Neural cell (in vitro differentiated cells): ENCODE measurements around the gene NATD1. TPM values are rescaled to one million over a fixed set of nuclear protein-coding genes. Genes with fewer than 3 reads are reported as not detected.

ENCODE experiments used
- H2AFZ ChIP-seq: fragments of 200-600, 300-800 bp; sonication (generic), shearing (Covaris generic); 2 replicates; pipeline ENCODE4 v1.6.0; 2014; ENCODE audit warnings: low read depth, mild to moderate bottlenecking, antibody characterized with exemption, low read length, moderate library complexity
- H3F3A ChIP-seq: fragments of 200-600 bp; shearing (Covaris generic); 2 replicates; pipeline ENCODE4 v1.6.1; 2016; ENCODE audit warnings: mild to moderate bottlenecking, moderate library complexity, mixed read lengths, antibody characterized with exemption, low read length; ENCODE audit not compliant: insufficient read depth, poor library complexity, severe bottlenecking
- H3K27ac ChIP-seq: fragments of 200-600, 300-800 bp; sonication (generic), shearing (Covaris generic); 2 replicates; pipeline ENCODE4 v1.5.1; 2014; ENCODE audit warnings: mild to moderate bottlenecking, low read length, moderate library complexity
- H3K27me3 ChIP-seq: fragments of 300-800, 200-600 bp; sonication (generic), shearing (Covaris generic); 2 replicates; pipeline ENCODE4 v1.6.0; 2014; ENCODE audit warnings: mild to moderate bottlenecking, low read depth, low read length, moderate library complexity; ENCODE audit not compliant: insufficient read depth
- H3K36me3 ChIP-seq: fragments of 300-800, 200-600 bp; sonication (generic), shearing (Covaris generic); 2 replicates; pipeline ENCODE4 v1.5.1; 2014; ENCODE audit warnings: mild to moderate bottlenecking, antibody characterized with exemption, low read length, moderate library complexity; ENCODE audit not compliant: insufficient read depth
- H3K4me2 ChIP-seq: fragments of 300-800, 200-600 bp; sonication (generic), shearing (Covaris generic); 2 replicates; pipeline ENCODE4 v1.6.0; 2014; ENCODE audit warnings: mild to moderate bottlenecking, low read length
- H3K4me3 ChIP-seq: fragments of 300-800, 200-600 bp; sonication (generic), shearing (Covaris generic); 2 replicates; pipeline ENCODE4 v1.5.1; 2014; ENCODE audit warnings: mild to moderate bottlenecking, low read length, moderate library complexity
- H3K79me2 ChIP-seq: fragments of 200-600 bp; shearing (Covaris generic); replicated peaks from 2 replicates; pipeline ENCODE4 v1.6.0; 2014; ENCODE audit warnings: mild to moderate bottlenecking, low read length, moderate library complexity; ENCODE audit not compliant: insufficient read depth
- H3K9ac ChIP-seq: fragments of 300-800, 200-600 bp; sonication (generic), shearing (Covaris generic); 2 replicates; pipeline ENCODE4 v1.6.1; 2016; ENCODE audit warnings: mild to moderate bottlenecking, low read length, mixed read lengths
- H3K9me2 ChIP-seq: fragments of 200-600 bp; shearing (Covaris generic); 2 replicates; pipeline ENCODE4 v1.6.1; 2016; ENCODE audit warnings: mild to moderate bottlenecking, low read length, mixed read lengths; ENCODE audit not compliant: insufficient read depth
- H3K9me3 ChIP-seq: fragments of 200-600, 300-800 bp; sonication (generic), shearing (Covaris generic); 2 replicates; pipeline ENCODE4 v1.6.1; 2016; ENCODE audit warnings: mild to moderate bottlenecking, mixed run types, low read length, moderate library complexity, mixed read lengths
- H4K20me1 ChIP-seq: fragments of 200-600 bp; shearing (Covaris generic); 2 replicates; pipeline ENCODE4 v1.6.1; 2016; ENCODE audit warnings: mild to moderate bottlenecking, mixed run types; ENCODE audit not compliant: insufficient read depth
- EP300 ChIP-seq: fragments of 450-650 bp; conservative IDR thresholded peaks from 2 replicates; pipeline ENCODE4 v1.6.1; 2014; ENCODE audit warnings: antibody characterized with exemption, mild to moderate bottlenecking, moderate library complexity; ENCODE audit not compliant: poor library complexity, severe bottlenecking
- EZH2 ChIP-seq: fragments of 200-600, 300-800 bp; shearing (Covaris generic), sonication (generic); IDR thresholded peaks from 2 replicates; pipeline ENCODE4 v1.6.1; 2014; ENCODE audit warnings: antibody characterized with exemption, low read length, borderline replicate concordance, mild to moderate bottlenecking; ENCODE audit not compliant: insufficient read depth, poor library complexity, severe bottlenecking
- MXI1 ChIP-seq: fragments of 450-650 bp; conservative IDR thresholded peaks from 2 replicates; pipeline ENCODE4 v1.6.1; 2014; ENCODE audit warnings: antibody characterized with exemption, mild to moderate bottlenecking; ENCODE audit not compliant: poor library complexity, severe bottlenecking
- POLR2AphosphoS5 ChIP-seq: IDR thresholded peaks from 2 replicates; pipeline ENCODE4 v1.6.1; 2012
- RAD21 ChIP-seq: fragments of 450-650 bp; conservative IDR thresholded peaks from 2 replicates; pipeline ENCODE4 v1.6.1; 2014; ENCODE audit warnings: antibody characterized with exemption, mild to moderate bottlenecking, moderate library complexity
- SMC3 ChIP-seq: fragments of 450-650 bp; conservative IDR thresholded peaks from 2 replicates; pipeline ENCODE4 v1.6.1; 2014; ENCODE audit warnings: antibody characterized with exemption, mild to moderate bottlenecking, moderate library complexity; ENCODE audit not compliant: poor library complexity
- TAF1 ChIP-seq: IDR thresholded peaks from 2 replicates; pipeline ENCODE4 v1.6.1; 2012; ENCODE audit warnings: low read depth
- polyA plus RNA-seq: library from polyadenylated mRNA; depleted of rRNA; stranded (reverse); fragments of >200 nt; gene quantifications from 2 replicates; pipeline ENCODE4 v1.2.3, GENCODE V29; 2014
- TF ChIP-seq, protein P1 (sequence below): IDR thresholded peaks from 2 replicates; pipeline ENCODE4 v1.6.1; 2012; ENCODE audit warnings: borderline replicate concordance
- TF ChIP-seq, protein P2 (sequence below): fragments of 450-650 bp; IDR thresholded peaks from 2 replicates; pipeline ENCODE4 v1.5.1; 2014; ENCODE audit warnings: antibody characterized with exemption, mild to moderate bottlenecking, moderate library complexity; ENCODE audit not compliant: poor library complexity, severe bottlenecking

The NATD1 gene
- polyA plus RNA-seq, 1 donor from 2014 or later, result 2.8 TPM

DNA sequence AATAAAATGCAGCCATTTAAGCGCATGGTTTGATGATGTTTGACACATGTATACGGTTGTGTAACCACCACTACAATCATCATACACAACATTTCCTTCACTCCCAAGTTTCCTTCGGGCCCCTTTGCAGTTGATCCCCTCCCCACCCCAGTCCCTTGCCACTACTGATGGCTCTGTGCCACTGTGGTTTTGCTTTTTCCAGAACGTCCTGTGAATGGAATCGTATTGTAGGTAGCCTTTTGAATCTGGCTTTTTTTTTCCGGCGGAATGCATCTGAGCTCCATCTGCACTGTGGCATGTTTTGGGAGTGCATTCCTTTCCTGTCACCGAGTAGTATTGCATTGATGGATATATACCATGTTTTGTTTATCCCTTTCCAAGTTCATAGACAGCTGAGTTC lies 16.2 kb upstream of the NATD1 start:
- no peaks in the 10 kb centered on the region for H3K27me3 ChIP-seq
- no peak overlapping the region for H3K27ac ChIP-seq
- TF ChIP-seq TAF1 (no peak), EZH2 (no peak), MXI1 (no peak), RAD21 (no peak), EP300 (no peak), POLR2AphosphoS5 (no peak), SMC3 (no peak)
- TF ChIP-seq, protein P1, sequence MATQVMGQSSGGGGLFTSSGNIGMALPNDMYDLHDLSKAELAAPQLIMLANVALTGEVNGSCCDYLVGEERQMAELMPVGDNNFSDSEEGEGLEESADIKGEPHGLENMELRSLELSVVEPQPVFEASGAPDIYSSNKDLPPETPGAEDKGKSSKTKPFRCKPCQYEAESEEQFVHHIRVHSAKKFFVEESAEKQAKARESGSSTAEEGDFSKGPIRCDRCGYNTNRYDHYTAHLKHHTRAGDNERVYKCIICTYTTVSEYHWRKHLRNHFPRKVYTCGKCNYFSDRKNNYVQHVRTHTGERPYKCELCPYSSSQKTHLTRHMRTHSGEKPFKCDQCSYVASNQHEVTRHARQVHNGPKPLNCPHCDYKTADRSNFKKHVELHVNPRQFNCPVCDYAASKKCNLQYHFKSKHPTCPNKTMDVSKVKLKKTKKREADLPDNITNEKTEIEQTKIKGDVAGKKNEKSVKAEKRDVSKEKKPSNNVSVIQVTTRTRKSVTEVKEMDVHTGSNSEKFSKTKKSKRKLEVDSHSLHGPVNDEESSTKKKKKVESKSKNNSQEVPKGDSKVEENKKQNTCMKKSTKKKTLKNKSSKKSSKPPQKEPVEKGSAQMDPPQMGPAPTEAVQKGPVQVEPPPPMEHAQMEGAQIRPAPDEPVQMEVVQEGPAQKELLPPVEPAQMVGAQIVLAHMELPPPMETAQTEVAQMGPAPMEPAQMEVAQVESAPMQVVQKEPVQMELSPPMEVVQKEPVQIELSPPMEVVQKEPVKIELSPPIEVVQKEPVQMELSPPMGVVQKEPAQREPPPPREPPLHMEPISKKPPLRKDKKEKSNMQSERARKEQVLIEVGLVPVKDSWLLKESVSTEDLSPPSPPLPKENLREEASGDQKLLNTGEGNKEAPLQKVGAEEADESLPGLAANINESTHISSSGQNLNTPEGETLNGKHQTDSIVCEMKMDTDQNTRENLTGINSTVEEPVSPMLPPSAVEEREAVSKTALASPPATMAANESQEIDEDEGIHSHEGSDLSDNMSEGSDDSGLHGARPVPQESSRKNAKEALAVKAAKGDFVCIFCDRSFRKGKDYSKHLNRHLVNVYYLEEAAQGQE, result no peak
- TF ChIP-seq, protein P2, sequence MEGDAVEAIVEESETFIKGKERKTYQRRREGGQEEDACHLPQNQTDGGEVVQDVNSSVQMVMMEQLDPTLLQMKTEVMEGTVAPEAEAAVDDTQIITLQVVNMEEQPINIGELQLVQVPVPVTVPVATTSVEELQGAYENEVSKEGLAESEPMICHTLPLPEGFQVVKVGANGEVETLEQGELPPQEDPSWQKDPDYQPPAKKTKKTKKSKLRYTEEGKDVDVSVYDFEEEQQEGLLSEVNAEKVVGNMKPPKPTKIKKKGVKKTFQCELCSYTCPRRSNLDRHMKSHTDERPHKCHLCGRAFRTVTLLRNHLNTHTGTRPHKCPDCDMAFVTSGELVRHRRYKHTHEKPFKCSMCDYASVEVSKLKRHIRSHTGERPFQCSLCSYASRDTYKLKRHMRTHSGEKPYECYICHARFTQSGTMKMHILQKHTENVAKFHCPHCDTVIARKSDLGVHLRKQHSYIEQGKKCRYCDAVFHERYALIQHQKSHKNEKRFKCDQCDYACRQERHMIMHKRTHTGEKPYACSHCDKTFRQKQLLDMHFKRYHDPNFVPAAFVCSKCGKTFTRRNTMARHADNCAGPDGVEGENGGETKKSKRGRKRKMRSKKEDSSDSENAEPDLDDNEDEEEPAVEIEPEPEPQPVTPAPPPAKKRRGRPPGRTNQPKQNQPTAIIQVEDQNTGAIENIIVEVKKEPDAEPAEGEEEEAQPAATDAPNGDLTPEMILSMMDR, result no peak
- no peak overlapping the region for H3K4me3 ChIP-seq
- no peak overlapping the region for H3K9ac ChIP-seq
- no peaks in the 10 kb centered on the region for H3K9me3 ChIP-seq
- no peak overlapping the region for H3K4me2 ChIP-seq
- no peaks in the 10 kb centered on the region for H4K20me1 ChIP-seq
- H3K36me3 ChIP-seq, result no peaks in the 10 kb centered on the region
- no peaks in the 10 kb centered on the region for H3F3A ChIP-seq
- H2AFZ ChIP-seq, result no peak overlapping the region
- H3K9me2 ChIP-seq, result no peaks in the 10 kb centered on the region
- no peaks in the 10 kb centered on the region for H3K79me2 ChIP-seq

DNA sequence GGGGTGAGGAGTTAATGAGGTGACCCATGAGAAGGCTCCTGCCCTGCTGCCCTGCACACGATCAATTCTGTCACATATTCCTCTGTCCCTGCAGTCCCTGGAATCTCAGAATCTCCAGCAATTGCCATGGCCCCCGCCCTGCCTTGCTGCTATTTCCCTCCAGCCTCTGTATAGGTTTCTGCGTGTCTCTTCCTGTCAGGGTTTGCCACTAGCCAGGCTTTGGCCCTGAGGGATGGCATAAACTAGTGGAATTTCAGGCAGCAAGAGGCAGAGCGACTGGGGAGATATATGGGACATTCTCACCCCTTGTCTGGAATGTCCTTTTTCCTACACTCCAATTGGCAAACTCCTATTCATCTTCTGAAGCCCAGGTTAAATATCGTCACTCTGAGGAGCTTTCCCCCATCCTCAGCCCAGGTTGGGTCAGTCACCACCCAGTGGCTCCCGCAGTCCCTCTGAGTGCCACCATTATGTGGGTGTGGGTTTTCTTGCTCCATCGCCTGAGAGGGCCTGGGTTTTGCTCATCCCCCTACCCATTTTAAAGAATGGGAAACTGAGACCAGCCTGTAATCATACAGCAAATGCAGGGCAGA lies 15.5 kb upstream of the NATD1 start:
- no peaks in the 10 kb centered on the region for H3K27me3 ChIP-seq
- no peaks in the 10 kb centered on the region for H3K9me3 ChIP-seq
- no peak overlapping the region for H3K4me2 ChIP-seq
- H3K27ac ChIP-seq, result no peak overlapping the region
- TF ChIP-seq EZH2 (no peak), POLR2AphosphoS5 (no peak), SMC3 (no peak), EP300 (no peak), MXI1 (no peak), RAD21 (no peak), TAF1 (no peak)
- TF ChIP-seq, protein P1, result no peak
- TF ChIP-seq, protein P2, result no peak
- no peaks in the 10 kb centered on the region for H4K20me1 ChIP-seq
- H3K36me3 ChIP-seq, result no peaks in the 10 kb centered on the region
- H2AFZ ChIP-seq, result no peak overlapping the region
- H3F3A ChIP-seq, result no peaks in the 10 kb centered on the region
- no peak overlapping the region for H3K9ac ChIP-seq
- no peak overlapping the region for H3K4me3 ChIP-seq
- no peaks in the 10 kb centered on the region for H3K9me2 ChIP-seq
- H3K79me2 ChIP-seq, result no peaks in the 10 kb centered on the region
